Heart left ventricle (tissue), 16 donors: ENCODE results near the gene POLR3H. TPM values are rescaled to one million over a fixed set of nuclear protein-coding genes. Genes with fewer than 3 reads are reported as not detected.

Experiments used
- ATAC-seq, 4 donors: fragments of 200-7000 bp; cut with Tn5 transposase; one replicate each; pipeline ENCODE4 v1.9.1; 2020 to 2022; ENCODE audit warnings: moderate library complexity in 4 of 4, mild to moderate bottlenecking in 3 of 4, moderate number of reproducible peaks in 1 of 4
- DNase-seq, 5 donors: peaks; one replicate each; pipeline ENCODE4 v3.0.0-alpha.2; 2020
- H3K27ac ChIP-seq, 12 donors: fragments of 200-600 bp; sonication (generic) in 4 of 12; one replicate each; pipeline versions ENCODE4 v1.5.0 to v1.8.0; 2016 to 2022; ENCODE audit warnings: mild to moderate bottlenecking in 2 of 12
- H3K27me3 ChIP-seq, 9 donors: fragments of 200-600 bp; sonication (generic) in 2 of 9; one replicate each; pipeline versions ENCODE4 v1.5.1 to v1.8.0; 2016 to 2022; ENCODE audit warnings: mild to moderate bottlenecking in 3 of 9
- H3K36me3 ChIP-seq, 9 donors: fragments of 200-600 bp; sonication (generic) in 2 of 9; one replicate each; pipeline versions ENCODE4 v1.5.0 to v1.8.0; 2018 to 2022; ENCODE audit warnings: mild to moderate bottlenecking in 2 of 9
- H3K4me1 ChIP-seq, 12 donors: fragments of 200-600 bp; sonication (generic) in 4 of 12; one replicate each; pipeline versions ENCODE4 v1.5.0 to v1.8.0; 2016 to 2022; ENCODE audit warnings: mild to moderate bottlenecking in 3 of 12
- H3K4me3 ChIP-seq, 12 donors: fragments of 200-600 bp; sonication (generic) in 4 of 12; one replicate each; pipeline versions ENCODE4 v1.5.0 to v1.8.0; 2017 to 2022; ENCODE audit warnings: mild to moderate bottlenecking in 9 of 12, moderate library complexity in 4 of 12
- H3K9me3 ChIP-seq, 12 donors: fragments of 200-600 bp; sonication (generic) in 4 of 12; one replicate each; pipeline versions ENCODE4 v1.5.0 to v1.8.0; 2016 to 2022; ENCODE audit warnings: mild to moderate bottlenecking in 1 of 12
- POLR2A ChIP-seq, 2 donors: fragments of 450-650 bp; IDR thresholded peaks; one replicate each; pipeline ENCODE4 v1.6.1; 2017; ENCODE audit warnings: antibody characterized with exemption in 2 of 2, mild to moderate bottlenecking in 2 of 2, moderate library complexity in 2 of 2
- WGBS, 4 donors: extraction: QIAGEN DNeasy Blood & Tissue Kit in 2 of 4; methylation state at CpG; one replicate each; pipeline versions ENCODE4 v1.1.5 to v1.1.7; 2013 to 2018; 5-methylcytosine and 5-hydroxymethylcytosine counted together
- intact Hi-C, 10 donors: fragments of 100-400 bp; cut with DNase I; formaldehyde crosslinking; loops; one replicate each; pipeline versions ENCODE4 v1.11.1 to v1.14.2; 2022
- polyA plus RNA-seq, 2 donors: library from polyadenylated mRNA; stranded (reverse); fragments of 200-250 nt; gene quantifications; one replicate each; pipeline ENCODE4 v1.2.3, GENCODE V29; 2013
- total RNA-seq, 9 donors: library from RNA; depleted of rRNA in 2 of 9; stranded (reverse); fragments of >200 nt in 2 of 9; fragmentation: NEBNext Ultra II Directional in 3 of 9; extraction: Animal tissue kit (Norgen Biotek cat#: 25700) in 3 of 9; gene quantifications; one replicate each; pipeline versions ENCODE4 v1.1.0 to v1.2.4, GENCODE V29; 2016 to 2023
- TF ChIP-seq, protein P1 (sequence below), 12 donors: fragments of 200-600 bp; sonication (generic) in 4 of 12; IDR thresholded peaks; one replicate each; pipeline versions ENCODE4 v1.5.0 to v1.8.0; 2018 to 2022; ENCODE audit warnings: antibody characterized with exemption in 12 of 12, mild to moderate bottlenecking in 5 of 12
- donor health status: ischemic (EF 13 %, LVEDD 7.1; RV severe dilation, severe dysfunction).
- donor health status: healthy with polysubstance abuse.
- donor health status: DM: no; HTN: yes; CAD: no.
- donor health status: DM: no; HTN: no; CAD: no.
- donor health status: ischemic (EF 25% LVEDD 6.9; RV normal size, moderate dysfunction).
- donor health status: ischemic (EF 25% LVEDD 5.7; RV mildly dilated, moderate dysfunction).
- donor health status: healthy.
- donor health status: DM: yes; HTN: yes; CAD: no.
- donor health status: ischemic (EF 35%, LVEDD 5.7; RV mildly dilated, moderate dysfunction).
- donor health status: nonischemic (EF 11% LVEDD 7.7; RV severe dilation, severe dysfunction).
- donor health status: DM: yes; HTN: yes; CAD: no.
- donor health status: PGD.
- donor health status: ischemic (EF 29% LVEDD 5.4; RV normal size, mild dysfunction).
- donor health status: nonischemic (EF 23%, LVEDD 6.1; RV moderate dilation, normal function).

The POLR3H gene
- total and polyA plus RNA-seq, 11 donors, result 12.2 to 31.2 (median 19.3) TPM

DNA sequence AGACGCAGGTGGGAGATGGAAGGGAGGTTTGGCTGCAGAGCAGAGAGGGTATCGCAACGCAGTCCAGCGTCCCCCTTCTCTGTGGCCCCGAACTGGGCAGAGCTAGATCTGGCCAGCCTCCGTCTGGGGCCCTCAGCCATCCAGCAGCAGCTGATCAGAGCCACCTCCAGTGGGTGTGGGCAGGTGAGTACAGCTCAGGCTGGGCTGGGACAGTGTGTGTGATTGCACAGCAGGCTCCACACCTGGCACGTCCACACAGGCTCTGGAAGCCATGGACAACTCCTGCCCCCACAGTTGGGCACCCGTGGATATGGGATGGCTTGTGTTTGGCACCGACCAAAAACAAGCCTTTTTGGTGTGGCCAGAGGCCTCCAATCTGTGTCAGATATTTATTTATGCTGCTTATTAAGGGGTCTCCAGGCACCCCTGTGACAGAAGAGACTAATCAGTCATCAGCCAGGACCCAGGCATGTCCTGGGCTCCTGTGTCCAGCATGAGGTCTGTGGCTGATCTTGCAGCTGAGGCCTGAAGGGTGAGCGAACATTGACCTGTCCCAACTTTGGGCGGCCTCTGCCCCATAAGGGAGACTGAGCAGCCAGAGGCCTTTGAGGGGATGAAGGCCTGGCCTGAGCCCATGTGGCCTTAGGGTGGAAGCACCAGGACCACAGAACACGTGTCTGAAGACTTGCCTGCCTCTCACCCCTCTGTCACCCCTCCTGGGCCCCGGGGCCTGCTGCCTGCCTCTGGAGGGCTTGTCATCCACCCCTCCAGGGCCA, 18.6 kb downstream of the POLR3H start:
- H3K27me3 ChIP-seq, result no peaks in the 10 kb centered on the region
- intact Hi-C loops, result loop anchor here in 3 of 10 donors (2.0 to 10.0 kb wide), 2 partner anchors 123 to 501 kb away; no protein-coding TSS in a partner anchor
- DNase-seq (no peak), ATAC-seq (no peak)
- TF ChIP-seq POLR2A (IDR thresholded peaks at IDR 0.05), result no peak
- TF ChIP-seq, protein P1, sequence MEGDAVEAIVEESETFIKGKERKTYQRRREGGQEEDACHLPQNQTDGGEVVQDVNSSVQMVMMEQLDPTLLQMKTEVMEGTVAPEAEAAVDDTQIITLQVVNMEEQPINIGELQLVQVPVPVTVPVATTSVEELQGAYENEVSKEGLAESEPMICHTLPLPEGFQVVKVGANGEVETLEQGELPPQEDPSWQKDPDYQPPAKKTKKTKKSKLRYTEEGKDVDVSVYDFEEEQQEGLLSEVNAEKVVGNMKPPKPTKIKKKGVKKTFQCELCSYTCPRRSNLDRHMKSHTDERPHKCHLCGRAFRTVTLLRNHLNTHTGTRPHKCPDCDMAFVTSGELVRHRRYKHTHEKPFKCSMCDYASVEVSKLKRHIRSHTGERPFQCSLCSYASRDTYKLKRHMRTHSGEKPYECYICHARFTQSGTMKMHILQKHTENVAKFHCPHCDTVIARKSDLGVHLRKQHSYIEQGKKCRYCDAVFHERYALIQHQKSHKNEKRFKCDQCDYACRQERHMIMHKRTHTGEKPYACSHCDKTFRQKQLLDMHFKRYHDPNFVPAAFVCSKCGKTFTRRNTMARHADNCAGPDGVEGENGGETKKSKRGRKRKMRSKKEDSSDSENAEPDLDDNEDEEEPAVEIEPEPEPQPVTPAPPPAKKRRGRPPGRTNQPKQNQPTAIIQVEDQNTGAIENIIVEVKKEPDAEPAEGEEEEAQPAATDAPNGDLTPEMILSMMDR (IDR thresholded peaks at IDR 0.05), result no peak
- H3K4me3 ChIP-seq, result no peak overlapping the region
- peaks cover 7 to 60% (median 42%) of the 10 kb centered on the region in 12 donors for H3K4me1 ChIP-seq
- H3K36me3 ChIP-seq, result peaks cover 3 to 96% (median 74%) of the 10 kb centered on the region in 9 donors
- 73 to 89% (median 78%) methylated on average over 6 to 13 of the region's 13 CpGs for WGBS, 4 donors
- no peaks in the 10 kb centered on the region for H3K9me3 ChIP-seq
- H3K27ac ChIP-seq, result peak overlapping the region; percentile 29 to 93 (median 88)

DNA sequence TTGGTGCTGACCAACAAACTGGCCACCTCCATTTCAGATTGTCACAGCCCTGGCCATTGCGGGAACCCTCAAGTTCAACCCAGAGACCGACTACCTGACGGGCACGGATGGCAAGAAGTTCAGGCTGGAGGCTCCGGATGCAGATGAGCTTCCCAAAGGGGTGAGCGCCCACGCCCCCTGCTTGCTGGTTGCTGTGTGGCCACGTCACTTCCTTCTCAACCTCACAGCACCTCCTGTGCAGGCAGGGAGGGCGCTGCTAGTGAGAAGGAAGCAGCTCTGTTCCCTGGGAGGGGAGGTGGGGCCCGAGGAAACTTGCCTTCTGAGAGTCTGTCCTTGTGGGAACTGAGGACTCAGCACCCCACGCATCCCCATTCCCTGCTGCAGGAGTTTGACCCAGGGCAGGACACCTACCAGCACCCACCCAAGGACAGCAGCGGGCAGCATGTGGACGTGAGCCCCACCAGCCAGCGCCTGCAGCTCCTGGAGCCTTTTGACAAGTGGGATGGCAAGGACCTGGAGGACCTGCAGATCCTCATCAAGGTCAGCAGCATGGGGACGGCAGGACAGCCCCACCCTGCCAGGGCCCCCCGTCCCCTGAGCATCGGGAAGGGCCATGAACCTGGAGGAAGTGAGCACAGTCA, 19.3 kb downstream of the POLR3H start:
- TF ChIP-seq POLR2A (IDR thresholded peaks at IDR 0.05), result no peak
- TF ChIP-seq, protein P1 (IDR thresholded peaks at IDR 0.05), result peak in 1 of 12 donors; percentile 17
- ATAC-seq (peak in 1 of 4 donors; percentile 1), DNase-seq (no peak)
- intact Hi-C loops, result loop anchor here in 4 of 10 donors (2.0 to 10.0 kb wide), 3 partner anchors 43 to 500 kb away; no protein-coding TSS in a partner anchor
- peaks cover 7 to 59% (median 42%) of the 10 kb centered on the region in 12 donors for H3K4me1 ChIP-seq
- WGBS, 4 donors, result 58 to 78% (median 61%) methylated on average over 13 to 17 of the region's 17 CpGs
- no peak overlapping the region for H3K4me3 ChIP-seq
- peaks cover 3 to 95% (median 74%) of the 10 kb centered on the region in 9 donors for H3K36me3 ChIP-seq
- H3K9me3 ChIP-seq, result no peaks in the 10 kb centered on the region
- peak overlapping the region; percentile 29 to 93 (median 88) for H3K27ac ChIP-seq
- no peaks in the 10 kb centered on the region for H3K27me3 ChIP-seq

DNA sequence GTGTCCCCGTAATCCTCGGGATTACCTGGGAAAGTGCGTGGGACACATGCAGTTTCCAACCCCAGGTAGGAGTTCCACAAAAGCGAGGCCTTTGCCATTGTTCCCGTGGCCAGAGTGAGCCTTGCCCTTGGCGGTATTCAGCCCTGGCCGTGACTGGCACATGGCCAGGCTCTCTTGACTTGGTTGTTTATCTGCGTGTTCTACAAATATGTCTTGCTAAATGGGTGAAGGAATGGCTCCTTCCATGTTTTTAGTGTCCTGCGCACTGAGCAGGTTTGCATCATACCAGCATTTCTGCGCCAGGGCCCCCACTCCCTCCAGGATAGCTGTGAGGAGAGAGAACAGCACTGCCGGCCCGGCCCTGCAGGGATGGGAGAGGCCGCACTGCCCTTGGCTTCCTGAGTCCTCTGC, 20.0 kb downstream of the POLR3H start:
- peak overlapping the region; percentile 69 to 93 (median 88) for H3K27ac ChIP-seq
- H3K4me1 ChIP-seq, result peaks cover 7 to 59% (median 42%) of the 10 kb centered on the region in 12 donors
- intact Hi-C loops, result loop anchor here in 4 of 10 donors (2.0 to 10.0 kb wide), 3 partner anchors 42 to 499 kb away; no protein-coding TSS in a partner anchor
- no peaks in the 10 kb centered on the region for H3K27me3 ChIP-seq
- TF ChIP-seq, protein P1 (IDR thresholded peaks at IDR 0.05), result no peak
- TF ChIP-seq POLR2A (IDR thresholded peaks at IDR 0.05), result no peak
- DNase-seq (peak; percentile 60 to 82 (median 73)), ATAC-seq (peak; percentile 34 to 66 (median 54))
- H3K36me3 ChIP-seq, result peaks cover 3 to 98% (median 78%) of the 10 kb centered on the region in 9 donors
- H3K9me3 ChIP-seq, result no peaks in the 10 kb centered on the region
- H3K4me3 ChIP-seq, result no peak overlapping the region
- WGBS, 4 donors, result 28 to 41% (median 34%) methylated on average over 7 to 13 of the region's 13 CpGs
